ENCODE results near the gene TRIM40. TPM values are rescaled to one million over a fixed set of nuclear protein-coding genes. Genes with fewer than 3 reads are reported as not detected.

TRIM40 gene
- total RNA-seq, 4 donors from 2014 or later, result 0.40 to 14.8 (median 7.0) TPM

Small RNA genes lying within 50 kb of the gene (small RNA-seq; reads per million reads assigned to genes)
- 0 reads per million in 4 donors for gene RF00554

Other genes starting within 250 kb of the TRIM40 start
- gene HLA-A, start 193.6 kb upstream of the TRIM40 start, total RNA-seq, result 1,000 to 10,000 TPM in 3 of 4 donors, 100 to 1,000 TPM in 1; 733 to 1,932 (median 1,470) TPM
- gene POLR1H, start 74.9 kb upstream of the TRIM40 start, total RNA-seq, result 10 to 100 TPM in 3 of 4 donors, not detected in 1; 12.3 to 36.2 (median 21.6) TPM
- gene PPP1R11, start 68.9 kb upstream of the TRIM40 start, total RNA-seq, result 100 to 1,000 TPM in 1 of 4 donors, 10 to 100 TPM in 3; 55.3 to 276 (median 79.1) TPM
- under 1 TPM in 2 of 4 donors, not detected in 2; 0.27 to 0.95 TPM for gene RNF39, start 60.4 kb upstream of the TRIM40 start, total RNA-seq
- gene TRIM31, start 23.1 kb upstream of the TRIM40 start, total RNA-seq, result 100 to 1,000 TPM in 2 of 4 donors, 10 to 100 TPM in 1, 1 to 10 TPM in 1; 3.4 to 221 (median 151) TPM
- 10 to 100 TPM in 1 of 4 donors, 1 to 10 TPM in 2, under 1 TPM in 1; 0.20 to 19.8 (median 3.7) TPM for gene TRIM10, start 25.1 kb downstream of the TRIM40 start, total RNA-seq
- 10 to 100 TPM in 3 of 4 donors, 1 to 10 TPM in 1; 5.8 to 90.7 (median 51.8) TPM for gene TRIM15, start 27.4 kb downstream of the TRIM40 start, total RNA-seq
- 10 to 100 TPM; 19.5 to 92.0 (median 53.2) TPM for gene TRIM26, start 77.3 kb downstream of the TRIM40 start, total RNA-seq
- 10 to 100 TPM in 2 of 4 donors, 1 to 10 TPM in 2; 7.6 to 19.1 (median 10.8) TPM for gene TRIM39, start 190.8 kb downstream of the TRIM40 start, total RNA-seq
- 100 to 1,000 TPM in 1 of 4 donors, 10 to 100 TPM in 3; 61.9 to 246 (median 87.5) TPM for gene RPP21, start 209.0 kb downstream of the TRIM40 start, total RNA-seq